ENCODE measurements around the gene PTK6. TPM values are rescaled to one million over a fixed set of nuclear protein-coding genes. Genes with fewer than 3 reads are reported as not detected.

The PTK6 gene
- total RNA-seq, 1 donor from 2014 or later: 0.33 TPM

- Histone ChIP-seq H3K36me3 (ENCODE audit: control insufficient read depth, insufficient read depth, low read length) (peaks cover 8% of the 10 kb centered on the region), H3K27me3 (ENCODE audit: control insufficient read depth, insufficient read depth, low read length) (peaks cover 4% of the 10 kb centered on the region), H3K4me3 (ENCODE audit: low read depth, low read length) (no peak overlapping the region)
- TF ChIP-seq, protein P1, sequence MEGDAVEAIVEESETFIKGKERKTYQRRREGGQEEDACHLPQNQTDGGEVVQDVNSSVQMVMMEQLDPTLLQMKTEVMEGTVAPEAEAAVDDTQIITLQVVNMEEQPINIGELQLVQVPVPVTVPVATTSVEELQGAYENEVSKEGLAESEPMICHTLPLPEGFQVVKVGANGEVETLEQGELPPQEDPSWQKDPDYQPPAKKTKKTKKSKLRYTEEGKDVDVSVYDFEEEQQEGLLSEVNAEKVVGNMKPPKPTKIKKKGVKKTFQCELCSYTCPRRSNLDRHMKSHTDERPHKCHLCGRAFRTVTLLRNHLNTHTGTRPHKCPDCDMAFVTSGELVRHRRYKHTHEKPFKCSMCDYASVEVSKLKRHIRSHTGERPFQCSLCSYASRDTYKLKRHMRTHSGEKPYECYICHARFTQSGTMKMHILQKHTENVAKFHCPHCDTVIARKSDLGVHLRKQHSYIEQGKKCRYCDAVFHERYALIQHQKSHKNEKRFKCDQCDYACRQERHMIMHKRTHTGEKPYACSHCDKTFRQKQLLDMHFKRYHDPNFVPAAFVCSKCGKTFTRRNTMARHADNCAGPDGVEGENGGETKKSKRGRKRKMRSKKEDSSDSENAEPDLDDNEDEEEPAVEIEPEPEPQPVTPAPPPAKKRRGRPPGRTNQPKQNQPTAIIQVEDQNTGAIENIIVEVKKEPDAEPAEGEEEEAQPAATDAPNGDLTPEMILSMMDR (IDR thresholded peaks at IDR 0.05; ENCODE audit: insufficient read depth, low read length, poor library complexity, severe bottlenecking): no peak
- no peak for DNase-seq (ENCODE audit: low read depth)
Observed at GRCh38 chr20:63522981-63523611, 14.1 kb downstream of the PTK6 start.

- H3K36me3 ChIP-seq (ENCODE audit: control insufficient read depth, insufficient read depth, low read length): peaks cover 8% of the 10 kb centered on the region
- H3K4me3 ChIP-seq (ENCODE audit: low read depth, low read length): peak overlapping the region; percentile 86
- DNase-seq (ENCODE audit: low read depth): no peak
- peaks cover 4% of the 10 kb centered on the region for H3K27me3 ChIP-seq (ENCODE audit: control insufficient read depth, insufficient read depth, low read length)
- TF ChIP-seq, protein P1 (IDR thresholded peaks at IDR 0.05; ENCODE audit: insufficient read depth, low read length, poor library complexity, severe bottlenecking): no peak
Observed at GRCh38 chr20:63522091-63522868, 14.9 kb downstream of the PTK6 start.

- TF ChIP-seq, protein P1 (IDR thresholded peaks at IDR 0.05; ENCODE audit: insufficient read depth, low read length, poor library complexity, severe bottlenecking): no peak
Observed at GRCh38 chr20:63521602-63522001, 15.6 kb downstream of the PTK6 start.

DNA sequence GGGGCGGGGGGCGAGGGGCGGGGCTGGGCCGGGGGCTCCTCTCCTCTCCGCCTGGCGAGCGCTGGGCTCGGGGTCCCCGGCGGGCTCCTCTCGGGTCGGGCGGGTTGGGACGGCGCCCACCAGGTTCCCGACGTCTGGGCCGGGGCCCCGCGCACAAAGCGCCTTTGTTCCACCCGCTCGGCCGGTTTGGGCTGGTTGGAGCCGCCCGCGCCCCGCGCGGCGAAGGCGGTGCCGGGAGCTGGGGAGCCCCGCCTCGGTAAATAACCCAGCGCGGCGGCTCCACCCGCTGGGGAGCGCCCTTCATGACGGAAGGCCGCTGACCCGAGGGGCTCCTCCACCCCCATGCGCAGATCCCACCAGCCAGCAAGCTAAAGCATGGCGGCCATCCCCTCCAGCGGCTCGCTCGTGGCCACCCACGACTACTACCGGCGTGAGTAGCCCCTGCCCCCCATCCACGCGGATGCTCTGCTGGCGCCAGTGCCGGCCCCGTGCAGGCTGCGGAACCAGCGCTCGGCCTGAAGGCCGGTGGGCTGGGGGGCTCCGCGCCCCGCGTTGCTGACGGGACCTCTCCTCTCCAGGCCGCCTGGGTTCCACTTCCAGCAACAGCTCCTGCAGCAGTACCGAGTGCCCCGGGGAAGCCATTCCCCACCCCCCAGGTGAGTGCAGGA, 16.1 kb downstream of the PTK6 start:
- Histone ChIP-seq H3K27me3 (ENCODE audit: control insufficient read depth, insufficient read depth, low read length) (peaks cover 2% of the 10 kb centered on the region), H3K36me3 (ENCODE audit: control insufficient read depth, insufficient read depth, low read length) (peaks cover 8% of the 10 kb centered on the region), H3K4me3 (ENCODE audit: low read depth, low read length) (peak overlapping the region; percentile 86)
- TF ChIP-seq, protein P1 (IDR thresholded peaks at IDR 0.05; ENCODE audit: insufficient read depth, low read length, poor library complexity, severe bottlenecking): no peak
- no peak for DNase-seq (ENCODE audit: low read depth)

More at GRCh38 chr20:63521602-63522001, 15.6 kb downstream of the PTK6 start:
- Histone ChIP-seq H3K27me3 (ENCODE audit: control insufficient read depth, insufficient read depth, low read length) (peaks cover 2% of the 10 kb centered on the region), H3K4me3 (ENCODE audit: low read depth, low read length) (peak overlapping the region; percentile 86), H3K36me3 (ENCODE audit: control insufficient read depth, insufficient read depth, low read length) (peaks cover 8% of the 10 kb centered on the region)
- no peak for DNase-seq (ENCODE audit: low read depth)

- H3K4me3 ChIP-seq (ENCODE audit: low read depth, low read length): peak within 1 kb of the TSS; percentile 86
- H3K36me3 ChIP-seq (ENCODE audit: control insufficient read depth, insufficient read depth, low read length): peaks cover 8% of the 10 kb centered on the region
- TF ChIP-seq, protein P1 (IDR thresholded peaks at IDR 0.05; ENCODE audit: insufficient read depth, low read length, poor library complexity, severe bottlenecking): no peak
- no peak for DNase-seq (ENCODE audit: low read depth)
- H3K27me3 ChIP-seq (ENCODE audit: control insufficient read depth, insufficient read depth, low read length): peaks cover 2% of the 10 kb centered on the region
Observed at GRCh38 chr20:63520504-63520933, 16.7 kb downstream of the PTK6 start, which contains the start of gene PPDPF. Gene PPDPF, plus strand, starts transcription at chr20:63520765. Its CDS starts 544 bp downstream, at chr20:63521309.
